Stimulated activated CD4-positive, alpha-beta T cell treated with anti-CD3 and anti-CD28 coated beads, Interleukin-1b, Interleukin-23, amount 100 ng/mL, for 24 hours (primary cell): Measurements from ENCODE around the gene STK4.
A peak's percentile ranks its signal among the peaks of the same experiment; 100 is the strongest.

Experiments
- DNase-seq, 4 experiments: peaks; one replicate each; pipeline ENCODE4 v3.0.0-alpha.2; 2020; ENCODE audit warnings: low read depth in 4 of 4, low spot score in 1 of 4

The STK4 gene

DNA sequence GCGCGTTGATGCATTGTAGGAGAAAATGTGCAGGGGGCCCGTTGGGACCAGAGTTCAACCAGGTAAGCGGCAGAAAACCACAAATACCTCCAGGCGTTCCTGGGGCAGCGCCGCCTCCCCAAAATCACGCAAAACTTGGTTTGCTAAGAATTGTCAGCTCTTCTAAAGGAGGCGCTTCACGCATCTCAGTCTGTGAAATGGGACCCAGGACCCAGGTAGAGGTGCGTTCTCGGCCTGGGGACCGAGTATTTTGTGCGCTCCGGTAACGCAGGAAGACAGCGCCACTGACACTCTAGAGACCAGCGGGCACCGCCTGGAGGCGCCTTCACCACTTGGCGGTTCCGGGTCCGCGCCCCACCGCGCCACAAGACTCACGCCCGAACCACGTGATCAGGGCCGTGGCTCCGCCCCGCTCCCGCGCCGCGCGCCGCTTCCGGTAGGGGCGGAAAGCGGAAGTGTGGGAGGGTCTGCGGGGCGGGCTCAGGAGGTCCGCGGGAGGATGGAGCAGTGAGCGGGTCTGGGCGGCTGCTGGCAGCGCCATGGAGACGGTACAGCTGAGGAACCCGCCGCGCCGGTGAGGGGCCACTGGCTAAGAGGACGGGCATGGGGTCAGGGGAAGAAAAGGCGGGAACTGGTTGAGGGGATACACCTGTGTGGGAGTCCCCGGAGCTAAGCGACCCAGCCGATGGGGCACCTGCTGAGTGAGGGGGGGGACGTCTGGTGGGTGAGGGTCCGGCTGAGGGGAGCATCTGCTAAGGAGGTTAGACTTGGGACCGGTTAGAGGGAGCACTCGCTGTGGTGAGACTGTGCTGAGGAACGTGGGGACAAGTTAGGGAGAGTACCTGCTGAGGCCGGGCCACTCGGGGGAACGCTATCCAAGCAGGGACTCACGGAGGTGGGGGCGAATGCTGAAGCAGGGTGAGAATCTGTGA is at the start of gene STK4:
Gene STK4 (plus strand): TSS at position 483 of the 932 bp plus-strand sequence. CDS start 57 bp downstream, at position 540.
- DNase-seq = peak; percentile 90 to 92 (median 90)

DNA sequence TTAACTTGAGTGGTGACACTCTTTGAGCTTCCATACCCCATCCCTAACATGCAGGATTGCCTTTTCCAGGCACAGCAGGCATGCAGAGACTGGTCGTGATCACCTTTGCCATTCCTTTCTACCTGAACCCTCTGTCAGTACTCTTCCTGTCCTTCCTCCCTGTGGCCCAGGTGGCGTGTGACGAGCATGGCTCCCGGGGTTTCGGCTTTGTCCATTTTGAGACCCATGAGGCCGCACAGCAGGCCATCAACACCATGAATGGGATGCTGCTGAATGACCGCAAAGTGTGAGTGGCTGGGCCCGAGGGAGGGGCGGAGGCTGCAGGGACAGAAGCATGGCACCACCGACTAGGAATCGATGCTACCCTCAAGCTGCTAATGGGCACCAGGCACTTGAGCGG is 49.7 kb upstream of the STK4 start:
- no peak for DNase-seq

DNA sequence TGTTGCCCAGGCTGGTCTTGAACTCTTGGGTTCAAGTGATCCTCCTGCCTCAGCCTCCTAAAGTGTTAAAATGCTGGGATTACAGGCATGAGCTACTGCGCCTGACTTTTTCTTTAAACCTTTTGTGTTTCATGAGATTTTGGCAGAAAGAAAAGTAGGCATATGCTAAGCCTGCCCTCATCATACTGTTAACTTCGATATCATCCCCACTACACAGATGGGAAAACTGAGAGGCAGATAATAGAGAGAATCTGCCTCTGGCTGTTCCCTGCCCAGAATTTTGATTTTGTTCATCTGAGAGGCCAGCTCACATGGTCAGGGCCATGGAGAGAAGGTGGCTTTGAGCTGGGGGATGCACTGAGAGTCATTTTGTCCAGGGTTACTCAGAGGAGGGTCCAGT is 48.9 kb upstream of the STK4 start:
- DNase-seq = no peak

DNA sequence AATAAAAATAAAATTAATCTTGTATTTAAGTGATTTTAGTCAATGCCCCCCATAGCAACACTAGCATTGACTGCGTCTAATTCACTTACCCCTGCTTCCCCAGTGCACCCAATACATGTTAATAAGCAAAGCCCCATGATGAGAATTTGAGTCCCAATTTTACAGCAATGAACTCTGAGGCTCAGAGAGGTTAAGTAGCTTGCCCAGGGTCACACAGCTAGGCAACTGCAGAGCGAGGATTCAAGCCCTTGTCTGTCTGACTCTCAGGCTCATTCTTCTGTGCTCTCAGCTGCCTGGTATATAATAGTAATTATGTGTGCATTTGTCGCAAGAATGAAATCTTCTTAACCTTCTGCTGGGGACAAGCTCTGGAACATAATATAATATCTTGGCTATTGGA is 48.0 kb upstream of the STK4 start:
- no peak for DNase-seq

DNA sequence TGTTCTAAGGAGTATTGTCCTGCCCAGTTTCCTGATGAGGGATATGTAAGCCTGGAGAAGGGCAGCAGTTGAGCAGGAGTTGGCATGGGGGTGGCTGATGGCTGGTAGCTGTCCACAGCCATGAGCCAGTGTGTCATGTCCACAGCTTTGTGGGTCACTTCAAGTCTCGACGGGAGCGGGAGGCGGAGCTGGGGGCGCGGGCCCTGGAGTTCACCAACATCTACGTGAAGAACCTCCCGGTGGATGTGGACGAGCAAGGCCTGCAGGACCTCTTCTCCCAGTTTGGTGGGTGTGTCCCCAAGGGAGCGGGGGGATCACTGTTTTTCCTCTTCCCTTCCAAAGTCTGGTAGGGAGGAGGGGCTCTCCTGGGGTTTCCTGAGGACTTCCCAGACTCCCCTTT is 47.6 kb upstream of the STK4 start:
- no peak for DNase-seq

DNA sequence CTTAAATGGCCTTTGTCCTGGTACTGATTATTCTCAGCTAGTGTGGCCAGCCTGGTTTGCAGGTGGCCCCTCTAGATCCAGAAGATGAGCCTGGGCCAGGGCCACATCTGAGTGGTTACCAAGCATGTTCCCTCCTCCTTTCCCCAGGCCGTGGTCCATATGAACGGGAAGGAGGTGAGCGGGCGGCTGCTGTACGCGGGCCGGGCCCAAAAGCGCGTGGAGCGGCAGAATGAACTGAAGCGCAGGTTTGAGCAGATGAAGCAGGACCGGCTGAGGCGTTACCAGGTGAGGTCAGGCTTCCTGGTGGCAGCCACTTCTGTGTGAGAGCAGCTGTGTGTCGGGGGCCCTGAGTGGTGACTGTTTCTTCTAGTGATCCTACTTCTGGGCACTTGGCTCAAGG is 44.9 kb upstream of the STK4 start:
- no peak for DNase-seq

DNA sequence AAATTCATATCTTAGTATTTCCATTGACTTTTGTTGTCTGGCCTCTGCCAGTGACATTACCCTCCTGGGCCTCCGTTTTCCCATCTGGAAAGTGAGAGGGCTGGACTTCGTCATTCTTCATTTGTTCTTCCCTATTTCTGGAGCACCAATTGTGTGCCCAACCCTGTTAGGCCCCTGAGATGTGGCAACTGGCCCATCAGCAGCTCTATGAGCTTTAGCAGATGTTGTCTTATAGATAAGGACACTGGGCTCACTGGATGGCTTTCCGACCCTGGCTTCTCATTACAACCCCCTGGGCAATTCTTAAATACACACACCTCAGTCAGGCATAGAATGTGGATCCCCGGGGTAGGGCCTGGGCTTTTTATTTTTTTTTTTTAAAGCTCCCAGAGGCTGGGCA is 41.8 kb upstream of the STK4 start:
- no peak for DNase-seq

DNA sequence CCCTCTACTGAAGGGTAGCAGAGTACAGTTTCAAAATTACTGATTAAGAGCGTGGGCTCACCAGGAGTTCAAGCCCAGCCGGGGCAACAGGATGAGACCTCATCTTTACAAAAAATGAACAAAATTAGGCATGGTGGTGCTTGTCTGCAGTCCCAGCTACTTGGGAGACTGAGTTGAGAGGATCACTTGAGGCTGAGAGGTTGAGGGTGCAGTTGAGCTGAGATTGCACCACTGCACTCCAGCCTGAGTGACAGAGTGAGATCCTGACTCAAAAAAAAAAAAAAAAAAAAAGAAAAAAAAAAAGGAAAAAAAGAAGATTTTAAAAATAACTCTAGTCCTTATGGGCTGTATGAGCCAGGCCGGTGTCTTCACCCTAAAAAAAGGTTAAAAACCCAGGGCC is 37.7 kb upstream of the STK4 start:
- no peak for DNase-seq

DNA sequence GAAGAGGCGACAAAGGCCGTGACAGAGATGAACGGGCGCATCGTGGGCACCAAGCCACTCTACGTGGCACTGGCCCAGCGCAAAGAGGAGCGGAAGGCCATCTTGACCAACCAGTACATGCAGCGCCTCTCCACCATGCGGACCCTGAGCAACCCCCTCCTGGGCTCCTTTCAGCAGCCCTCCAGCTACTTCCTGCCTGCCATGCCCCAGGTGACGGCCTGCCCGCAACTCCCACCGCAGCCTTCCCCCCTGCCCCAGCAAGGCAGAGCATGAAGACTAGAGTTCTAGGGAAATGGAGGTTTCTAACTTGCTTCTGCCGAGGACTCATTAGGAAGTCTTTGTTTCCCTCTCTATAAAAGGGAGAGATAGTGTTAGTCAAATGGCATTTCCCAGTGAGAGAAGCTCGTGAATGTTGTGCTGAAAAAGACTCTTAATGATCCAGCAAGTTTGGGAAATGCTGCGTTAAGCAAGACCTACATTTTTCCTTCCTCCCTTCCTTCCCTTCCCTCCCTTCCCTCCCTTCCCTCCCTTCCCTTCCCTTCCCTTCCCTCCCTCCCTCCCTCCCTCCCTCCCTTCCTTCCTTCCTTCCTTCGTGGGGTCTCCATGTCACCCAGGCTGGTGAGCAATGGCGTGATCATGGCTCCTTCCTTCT is 35.7 kb upstream of the STK4 start:
- no peak for DNase-seq

DNA sequence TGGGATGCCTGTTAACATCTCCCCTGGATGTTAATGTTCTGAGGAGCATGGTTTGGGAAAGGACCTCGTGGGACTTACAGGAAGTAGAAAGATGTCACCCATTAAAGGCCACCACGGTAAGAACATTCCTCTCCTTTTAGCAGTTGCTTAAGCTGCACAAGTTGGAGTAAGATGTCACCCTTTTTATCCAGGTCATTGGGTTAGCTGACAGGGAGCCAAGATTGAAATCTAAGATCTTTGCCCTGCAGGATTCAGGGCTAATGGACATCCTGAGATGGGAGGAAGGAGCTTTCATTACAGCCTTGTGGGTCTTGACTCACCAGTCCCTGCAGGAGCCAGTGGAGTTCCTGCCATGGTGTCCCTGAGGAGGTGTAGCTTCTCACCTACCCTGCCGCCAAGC is 34.4 kb upstream of the STK4 start:
- no peak for DNase-seq

DNA sequence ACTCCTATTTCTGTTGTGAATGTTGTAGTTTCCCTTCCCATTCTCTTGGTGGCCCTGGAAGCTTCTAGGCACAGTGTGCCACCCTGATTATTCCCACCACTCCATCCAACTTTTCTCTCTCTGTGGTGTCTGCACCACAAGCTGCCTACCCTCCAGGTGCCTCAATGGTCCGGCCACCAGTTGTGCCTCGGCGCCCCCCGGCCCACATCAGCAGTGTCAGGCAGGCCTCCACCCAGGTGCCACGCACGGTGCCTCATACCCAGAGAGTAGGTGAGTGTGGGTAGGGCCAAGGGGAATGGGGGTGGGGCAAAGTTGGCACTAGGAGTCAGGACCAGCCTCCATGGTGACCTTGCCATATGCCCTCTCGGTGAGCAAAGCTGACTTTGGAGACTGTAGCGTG is 33.4 kb upstream of the STK4 start:
- DNase-seq = no peak

DNA sequence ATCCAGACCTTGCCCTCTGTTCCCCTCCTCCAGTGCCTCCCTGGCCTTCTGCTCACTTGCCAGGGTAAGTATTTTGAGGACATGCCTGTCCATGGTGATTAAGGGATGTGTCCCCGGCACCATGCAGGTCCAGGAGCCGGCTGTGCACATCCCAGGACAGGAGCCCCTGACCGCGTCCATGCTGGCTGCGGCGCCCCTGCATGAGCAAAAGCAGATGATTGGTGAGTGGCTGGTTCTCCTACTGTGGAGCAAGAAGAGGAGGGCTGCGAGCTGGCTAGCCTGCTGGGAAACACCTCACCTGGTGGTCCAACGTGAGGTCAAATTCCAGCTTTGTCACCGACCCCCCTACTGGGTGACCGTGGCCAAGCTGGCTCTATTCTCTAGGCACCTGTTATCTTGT is 29.8 kb upstream of the STK4 start:
- no peak for DNase-seq

DNA sequence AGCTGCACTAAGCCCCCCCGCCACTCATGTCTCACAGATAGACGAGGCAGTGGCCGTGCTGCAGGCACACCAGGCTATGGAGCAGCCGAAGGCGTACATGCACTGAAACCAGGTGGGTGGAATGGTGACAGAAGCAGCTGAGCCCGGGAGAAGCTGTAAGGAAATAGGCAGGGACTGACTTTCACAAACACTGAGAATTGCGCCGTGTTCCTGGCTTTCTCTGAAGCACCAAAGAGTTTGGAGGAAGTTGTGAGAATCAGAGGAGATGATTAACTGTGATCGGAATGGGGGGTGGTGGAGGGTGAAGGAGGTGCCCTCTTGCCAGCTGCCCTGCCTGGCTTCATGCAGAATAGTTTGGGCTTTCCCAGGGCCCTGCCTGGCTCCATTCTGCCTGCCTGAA is 27.7 kb upstream of the STK4 start:
- DNase-seq = no peak

DNA sequence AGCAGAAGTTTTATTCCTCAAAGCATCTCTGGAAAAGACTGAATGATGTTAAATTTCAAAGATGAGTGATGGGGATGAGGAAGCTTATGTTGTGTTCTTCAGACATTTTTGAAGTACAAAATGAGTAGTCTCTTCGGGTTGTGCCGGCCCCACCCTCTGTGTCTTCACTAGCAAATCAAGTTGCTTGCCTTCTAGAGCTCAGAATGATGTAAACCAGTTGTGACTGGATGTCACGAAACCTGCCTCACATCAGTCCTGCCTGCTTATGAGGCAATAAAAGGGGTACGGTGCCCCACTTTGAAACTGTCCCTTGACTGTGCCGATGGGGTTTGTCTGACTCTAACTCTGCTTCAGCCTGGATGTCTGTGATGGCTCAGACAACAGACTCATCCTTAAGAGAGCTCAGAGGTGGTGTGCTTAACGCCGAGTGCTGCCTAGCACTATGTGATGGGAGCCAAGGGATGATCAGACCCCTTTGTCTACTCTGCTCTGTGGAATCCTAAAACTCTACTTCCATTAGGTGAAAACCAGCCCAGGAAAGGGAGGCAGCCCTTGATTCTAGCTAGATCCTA is 25.1 kb upstream of the STK4 start:
- DNase-seq = no peak

DNA sequence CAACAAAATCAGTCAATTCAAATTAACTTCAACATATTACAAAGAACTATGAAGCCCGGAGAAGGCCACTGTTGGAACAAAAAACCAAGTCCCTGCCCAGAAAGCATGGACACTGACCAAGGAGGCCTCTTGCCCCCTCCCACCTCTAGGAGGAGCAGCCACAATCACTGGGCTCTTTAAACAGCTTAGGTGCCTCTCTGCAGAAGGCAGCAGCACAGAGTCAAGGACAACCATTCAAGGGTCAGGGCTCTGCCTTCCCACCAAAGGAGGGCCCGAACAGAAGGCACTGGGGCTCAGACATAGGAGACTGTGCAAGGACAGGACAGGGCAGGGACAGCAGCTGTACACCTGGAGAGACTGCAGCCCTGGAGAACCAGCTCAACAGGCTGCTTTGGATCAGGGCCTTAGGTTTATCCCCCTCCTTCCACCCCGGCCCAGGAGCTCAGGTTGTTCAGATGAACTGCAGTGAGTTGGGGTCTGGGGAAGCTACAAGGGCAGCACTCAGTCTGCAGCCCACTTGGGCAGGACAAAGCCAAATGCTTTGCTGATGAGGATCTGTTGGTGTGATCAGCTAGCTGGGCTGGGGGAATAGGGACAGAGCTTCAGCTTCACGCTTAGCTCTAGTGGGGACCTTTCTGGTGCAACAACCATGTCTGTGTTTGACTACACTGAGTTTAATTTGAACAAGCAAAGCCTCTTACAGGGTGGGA is 23.9 kb upstream of the STK4 start:
- DNase-seq = no peak

DNA sequence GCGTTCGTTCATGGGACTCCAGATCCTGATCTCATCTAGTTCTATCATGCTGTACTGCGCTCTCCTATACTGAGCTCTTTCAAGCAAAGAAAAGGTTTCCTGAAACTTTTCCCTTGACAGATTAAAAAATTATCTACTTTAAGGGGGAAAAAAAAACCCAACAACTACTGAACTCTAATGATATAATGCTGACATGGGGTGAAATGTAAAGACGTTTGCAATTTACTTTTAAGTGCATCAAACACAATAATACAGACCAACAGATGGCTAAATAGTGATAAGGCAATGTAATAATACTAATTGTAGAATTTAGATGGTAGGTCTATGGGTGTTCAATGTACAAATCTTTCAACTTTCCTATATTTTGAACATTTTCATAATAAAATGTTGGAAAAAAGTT is 22.5 kb upstream of the STK4 start:
- no peak for DNase-seq

DNA sequence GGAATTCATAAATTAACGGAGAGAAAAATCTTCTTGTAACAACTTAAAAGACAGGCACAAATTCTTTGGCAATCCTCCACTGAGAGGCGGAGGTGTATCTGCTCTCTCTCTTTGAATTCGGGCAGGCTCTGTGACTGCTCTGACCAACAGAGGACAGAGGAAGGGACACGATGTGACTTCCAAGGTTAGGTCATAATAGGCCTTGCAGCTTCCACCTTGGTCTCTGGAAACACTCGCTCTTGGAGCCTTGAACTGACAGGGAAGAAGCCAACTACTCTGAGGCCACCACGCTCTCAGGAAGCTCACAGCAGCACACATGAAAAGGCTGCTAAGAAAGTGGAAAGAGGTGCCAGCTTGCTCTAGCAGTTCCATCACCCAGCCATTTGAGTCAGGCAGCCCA is 21.1 kb upstream of the STK4 start:
- DNase-seq = no peak

DNA sequence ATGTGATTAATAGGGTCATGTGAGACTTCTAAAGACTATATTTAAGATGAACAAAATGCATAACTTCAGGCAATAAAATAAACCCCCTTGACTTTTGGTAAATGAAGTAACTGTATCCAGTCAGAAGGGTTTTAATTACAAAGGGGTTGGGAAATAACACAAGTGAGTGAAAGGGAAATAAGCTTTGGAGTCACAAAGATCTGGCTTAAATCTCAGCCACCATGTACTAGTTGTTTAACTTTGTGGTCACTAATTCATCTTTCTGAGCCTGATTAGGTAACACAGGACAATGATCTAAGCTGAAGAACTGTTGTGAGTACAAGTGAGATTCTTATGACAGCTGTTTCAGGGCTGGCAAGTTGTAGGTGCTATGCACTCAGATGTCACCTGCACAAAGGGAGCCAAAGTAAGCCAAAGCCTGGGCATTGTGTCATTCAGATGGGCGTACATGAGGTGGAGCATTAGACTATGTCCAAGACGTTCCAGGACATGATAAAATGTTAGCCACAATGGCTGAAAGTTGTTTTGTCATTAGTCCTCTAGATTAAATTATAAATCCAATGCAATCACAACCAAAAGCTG is 19.9 kb upstream of the STK4 start:
- DNase-seq = no peak

DNA sequence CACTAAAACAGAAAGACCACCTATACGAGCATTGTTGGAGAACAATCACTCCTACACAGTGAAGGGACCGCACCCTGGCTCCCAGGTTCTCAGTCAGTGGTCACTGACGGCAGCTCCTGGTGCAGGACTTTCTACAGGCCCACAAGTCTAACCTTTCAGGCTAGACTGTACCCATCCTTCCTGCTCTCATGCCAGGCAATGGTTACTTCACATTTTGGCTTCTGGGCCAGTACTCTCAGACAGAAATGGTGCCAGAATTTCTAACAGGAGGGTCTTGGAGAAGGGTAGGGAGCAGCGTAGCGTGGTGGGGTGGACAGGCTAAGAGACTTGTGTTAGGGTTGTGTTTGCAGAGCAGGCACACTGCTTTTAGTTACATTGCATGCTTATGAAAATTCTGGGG is 18.2 kb upstream of the STK4 start:
- no peak for DNase-seq

DNA sequence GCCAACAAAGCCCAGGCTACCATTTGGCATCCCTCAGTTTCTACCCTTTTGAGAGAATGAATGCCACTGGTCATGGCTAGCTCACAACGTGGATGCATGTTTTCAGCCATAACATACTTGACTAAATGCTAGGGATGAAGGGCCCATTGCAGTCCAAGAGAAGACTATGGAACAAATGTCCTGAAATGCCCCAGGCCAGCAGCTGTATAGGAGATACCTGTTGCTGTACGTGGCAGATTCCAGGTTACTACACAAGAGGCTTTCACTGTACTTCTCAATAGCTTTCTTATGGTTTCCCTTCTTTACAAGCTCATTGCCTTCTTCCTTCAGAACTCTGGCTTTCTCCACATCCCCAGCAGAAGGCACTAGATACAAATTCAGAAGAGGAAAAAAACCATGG is 17.8 kb upstream of the STK4 start:
- DNase-seq = no peak

DNA sequence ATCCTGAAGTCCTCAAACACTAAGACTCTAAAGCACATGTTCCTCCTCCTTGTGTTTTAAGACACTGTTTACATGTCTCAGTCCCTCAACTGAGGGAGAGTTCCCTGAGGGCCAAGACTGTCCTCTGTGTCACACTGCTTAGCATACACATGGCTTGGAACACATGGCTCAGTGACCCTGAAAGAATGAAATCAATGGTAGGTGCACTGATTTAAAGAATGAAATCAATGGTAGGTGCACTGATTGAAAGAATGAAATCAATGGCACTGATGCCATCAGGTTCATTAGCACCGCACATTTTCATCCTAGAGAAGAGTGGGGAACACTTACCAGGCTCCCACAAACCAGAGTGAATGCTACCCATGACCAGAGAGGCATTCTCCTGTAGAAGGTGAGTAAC is 15.9 kb upstream of the STK4 start:
- DNase-seq = no peak
